Aorta (tissue), 5 donors: ENCODE results near the gene CYP11A1. TPM values are rescaled to one million over a fixed set of nuclear protein-coding genes. Genes with fewer than 3 reads are reported as not detected.
A peak's percentile ranks its signal among the peaks of the same experiment; 100 is the strongest.

ENCODE experiments used
- ATAC-seq: fragments of 200-7000 bp; cut with Tn5 transposase; one replicate; pipeline ENCODE4 v1.9.1; 2022; ENCODE audit warnings: moderate library complexity; ENCODE audit not compliant: low FRiP score
- DNase-seq, 2 donors: peaks; one replicate each; pipeline ENCODE4 v3.0.0-alpha.2; 2020
- H3K27ac ChIP-seq, 2 donors: one replicate each; pipeline ENCODE4 v1.5.1; 2013; ENCODE audit warnings: low read length in 2 of 2, mild to moderate bottlenecking in 2 of 2, moderate library complexity in 2 of 2, control low read depth in 1 of 2, inconsistent platforms in 1 of 2, low read depth in 1 of 2
- H3K27me3 ChIP-seq, 2 donors: one replicate each; pipeline ENCODE4 v1.6.1; 2013; ENCODE audit warnings: control low read depth in 1 of 2, low read length in 1 of 2, mild to moderate bottlenecking in 1 of 2, moderate library complexity in 1 of 2; ENCODE audit not compliant: insufficient read depth in 2 of 2, control insufficient read depth in 1 of 2
- H3K36me3 ChIP-seq, 2 donors: one replicate each; pipeline ENCODE4 v1.6.1; 2013; ENCODE audit warnings: control low read depth in 1 of 2, low read length in 1 of 2, mild to moderate bottlenecking in 1 of 2; ENCODE audit not compliant: insufficient read depth in 2 of 2, control insufficient read depth in 1 of 2
- H3K4me1 ChIP-seq, 2 donors: one replicate each; pipeline ENCODE4 v1.6.1; 2013; ENCODE audit warnings: low read length in 2 of 2, control low read depth in 1 of 2, mild to moderate bottlenecking in 1 of 2, moderate library complexity in 1 of 2; ENCODE audit not compliant: insufficient read depth in 2 of 2, control insufficient read depth in 1 of 2
- H3K4me3 ChIP-seq, 2 donors: one replicate each; pipeline ENCODE4 v1.5.1; 2013; ENCODE audit warnings: low read length in 2 of 2, control low read depth in 1 of 2, mild to moderate bottlenecking in 1 of 2
- H3K9me3 ChIP-seq: one replicate; pipeline ENCODE4 v1.6.1; 2013; ENCODE audit warnings: mild to moderate bottlenecking, low read length; ENCODE audit not compliant: control insufficient read depth
- WGBS, 2 donors: extraction: QIAGEN DNeasy Blood & Tissue Kit; methylation state at CpG; one replicate each; pipeline ENCODE4 v1.1.7; 2013; 5-methylcytosine and 5-hydroxymethylcytosine counted together
- intact Hi-C, 2 donors: fragments of 100-400 bp; cut with DNase I; formaldehyde crosslinking; loops; one replicate each; pipeline versions ENCODE4 v1.14.2 to v1.15.0; 2022
- polyA plus RNA-seq, 2 donors: library from polyadenylated mRNA; stranded (reverse); fragments of 200-250 nt; gene quantifications; one replicate each; pipeline ENCODE4 v1.2.3, GENCODE V29; 2013
- total RNA-seq, 2 donors: library from RNA; stranded (reverse); fragmentation: NEBNext Ultra II Directional; extraction: Animal tissue kit (Norgen Biotek cat#: 25700); gene quantifications; one replicate each; pipeline ENCODE4 v1.2.1, GENCODE V29; 2021
- donor health status: healthy with polysubstance abuse.
- donor health status: Bipolar disorder and iron deficiency.
- donor health status: DM: no; HTN: no; CAD: no.
- donor health status: DM: no; HTN: no; CAD: no.
- donor health status: DM: yes; HTN: yes; CAD: no.

Gene CYP11A1
- total and polyA plus RNA-seq, 4 donors: 0.10 to 1.5 (median 1.3) TPM; not detected in 1

- no peaks in the 10 kb centered on the region for H3K9me3 ChIP-seq
- WGBS, 2 donors: 61 to 68% methylated on average over 9 of the region's 9 CpGs
- H3K27ac ChIP-seq: no peak overlapping the region
- no peaks in the 10 kb centered on the region for H3K27me3 ChIP-seq
- H3K4me1 ChIP-seq: no peaks in the 10 kb centered on the region
- DNase-seq (peak in 1 of 2 donors; percentile 59), ATAC-seq (no peak)
- intact Hi-C loops: loop anchor here in 1 of 2 donors (10.0 kb wide), 1 partner anchor 386 kb away; no protein-coding TSS in a partner anchor
- H3K36me3 ChIP-seq: no peaks in the 10 kb centered on the region
- H3K4me3 ChIP-seq: no peak overlapping the region
Observed at GRCh38 chr15:74378848-74379247, 11.4 kb upstream of the CYP11A1 start.

- Histone ChIP-seq H3K27me3 (no peaks in the 10 kb centered on the region), H3K4me1 (no peaks in the 10 kb centered on the region), H3K9me3 (no peaks in the 10 kb centered on the region), H3K27ac (no peak overlapping the region), H3K36me3 (no peaks in the 10 kb centered on the region), H3K4me3 (no peak overlapping the region)
- peak in 1 of 2 donors; percentile 50 for DNase-seq
- WGBS, 2 donors: 84 to 88% methylated on average over 15 of the region's 15 CpGs
- intact Hi-C loops: loop anchor here in 1 of 2 donors (10.0 kb wide), 1 partner anchor 387 kb away; no protein-coding TSS in a partner anchor
- no peak for ATAC-seq
Observed at GRCh38 chr15:74377831-74378766, 10.7 kb upstream of the CYP11A1 start.

- H3K9me3 ChIP-seq: no peaks in the 10 kb centered on the region
- WGBS, 2 donors: 91 to 96% methylated on average over 6 of the region's 6 CpGs
- no peaks in the 10 kb centered on the region for H3K27me3 ChIP-seq
- DNase-seq (peak in 1 of 2 donors; percentile 71), ATAC-seq (no peak)
- H3K4me3 ChIP-seq: no peak overlapping the region
- no peaks in the 10 kb centered on the region for H3K36me3 ChIP-seq
- no peak overlapping the region for H3K27ac ChIP-seq
- intact Hi-C loops: loop anchor here in 1 of 2 donors (10.0 kb wide), 1 partner anchor 388 kb away; no protein-coding TSS in a partner anchor
- H3K4me1 ChIP-seq: no peaks in the 10 kb centered on the region
Observed at GRCh38 chr15:74376825-74377581, 9.6 kb upstream of the CYP11A1 start.

GRCh38 chr15:74376226-74376625, 8.8 kb upstream of the CYP11A1 start:
- Histone ChIP-seq H3K27ac (no peak overlapping the region), H3K4me1 (no peaks in the 10 kb centered on the region), H3K4me3 (no peak overlapping the region), H3K9me3 (no peaks in the 10 kb centered on the region), H3K36me3 (no peaks in the 10 kb centered on the region), H3K27me3 (no peaks in the 10 kb centered on the region)
- intact Hi-C loops: loop anchor here in 1 of 2 donors (10.0 kb wide), 1 partner anchor 389 kb away; no protein-coding TSS in a partner anchor
- no peak for ATAC-seq
- DNase-seq: peak in 1 of 2 donors; percentile 34
- 89 to 91% methylated on average over 1 of the region's 1 CpG for WGBS, 2 donors

- peak; percentile 88 to 93 for DNase-seq
- no peaks in the 10 kb centered on the region for H3K27me3 ChIP-seq
- H3K4me1 ChIP-seq: no peaks in the 10 kb centered on the region
- no peak overlapping the region for H3K27ac ChIP-seq
- peak; percentile 80 for ATAC-seq
- intact Hi-C loops: loop anchor here in 1 of 2 donors (10.0 kb wide), 1 partner anchor 390 kb away; no protein-coding TSS in a partner anchor
- H3K4me3 ChIP-seq: no peak overlapping the region
- no peaks in the 10 kb centered on the region for H3K9me3 ChIP-seq
- no peaks in the 10 kb centered on the region for H3K36me3 ChIP-seq
- 14 to 17% methylated on average over 9 of the region's 9 CpGs for WGBS, 2 donors
Observed at GRCh38 chr15:74375303-74375693, 7.9 kb upstream of the CYP11A1 start.

GRCh38 chr15:74374648-74375302, 7.3 kb upstream of the CYP11A1 start:
- ATAC-seq (no peak), DNase-seq (no peak)
- Histone ChIP-seq H3K4me1 (no peaks in the 10 kb centered on the region), H3K36me3 (no peaks in the 10 kb centered on the region), H3K4me3 (no peak overlapping the region), H3K27me3 (no peaks in the 10 kb centered on the region), H3K9me3 (no peaks in the 10 kb centered on the region), H3K27ac (no peak overlapping the region)
- 17 to 22% methylated on average over 11 of the region's 11 CpGs for WGBS, 2 donors
- intact Hi-C loops: loop anchor here (5.0 to 10.0 kb wide), 4 partner anchors 118 to 390 kb away; partner anchors contain the start of gene CLK3 (in 1 of the 2)

- Histone ChIP-seq H3K27me3 (no peaks in the 10 kb centered on the region), H3K27ac (no peak overlapping the region), H3K4me3 (peak overlapping the region in 1 of 2 donors; percentile 29), H3K4me1 (no peaks in the 10 kb centered on the region), H3K9me3 (no peaks in the 10 kb centered on the region), H3K36me3 (no peaks in the 10 kb centered on the region)
- peak; percentile 95 to 97 for DNase-seq
- intact Hi-C loops: loop anchor here (2.0 to 10.0 kb wide), 6 partner anchors 117 to 395 kb away; partner anchors contain the start of gene CLK3 (in 1 of the 2)
- ATAC-seq: peak; percentile 98
- WGBS, 2 donors: 1% methylated on average over 54 to 62 of the region's 62 CpGs
Observed at GRCh38 chr15:74373731-74374647, 6.5 kb upstream of the CYP11A1 start.
